Measurements from ENCODE around the gene MEST.

DNA sequence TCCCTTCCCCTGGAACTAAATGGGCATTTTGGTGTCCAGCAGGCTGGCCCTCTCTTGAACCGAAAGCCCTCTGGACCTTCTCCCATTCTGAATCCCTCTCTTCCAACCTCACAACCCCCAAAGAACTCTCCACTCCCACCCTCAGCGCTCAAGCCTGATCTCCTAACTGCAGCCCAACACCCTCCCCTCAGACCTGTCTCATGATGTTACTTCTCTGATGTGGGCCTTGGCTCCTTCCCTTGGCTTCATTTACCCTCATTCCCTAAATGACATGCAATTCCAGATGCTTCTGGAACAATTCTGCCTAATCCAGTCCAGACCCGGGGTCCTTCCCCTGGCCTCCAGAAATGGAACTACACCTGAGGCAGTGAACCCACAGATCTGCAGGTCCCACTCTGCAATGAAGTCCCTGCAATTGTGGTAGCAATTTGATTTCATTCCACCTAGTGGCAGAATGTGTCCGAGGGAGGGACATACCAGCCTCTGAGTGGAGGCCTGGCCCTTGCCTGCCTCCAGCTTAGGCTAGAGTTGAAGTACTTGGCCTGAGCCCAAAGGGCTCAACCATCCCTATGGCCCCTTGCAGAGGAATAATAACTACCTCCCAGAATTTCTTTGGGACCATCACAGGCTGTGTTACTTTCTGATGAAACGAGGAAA, 47.0 kb upstream of the MEST start:
- TF ChIP-seq EP300 (IDR thresholded peaks at IDR 0.05) (no peak), POLR2A (IDR thresholded peaks at IDR 0.05) (no peak)
- TF ChIP-seq, protein P1, sequence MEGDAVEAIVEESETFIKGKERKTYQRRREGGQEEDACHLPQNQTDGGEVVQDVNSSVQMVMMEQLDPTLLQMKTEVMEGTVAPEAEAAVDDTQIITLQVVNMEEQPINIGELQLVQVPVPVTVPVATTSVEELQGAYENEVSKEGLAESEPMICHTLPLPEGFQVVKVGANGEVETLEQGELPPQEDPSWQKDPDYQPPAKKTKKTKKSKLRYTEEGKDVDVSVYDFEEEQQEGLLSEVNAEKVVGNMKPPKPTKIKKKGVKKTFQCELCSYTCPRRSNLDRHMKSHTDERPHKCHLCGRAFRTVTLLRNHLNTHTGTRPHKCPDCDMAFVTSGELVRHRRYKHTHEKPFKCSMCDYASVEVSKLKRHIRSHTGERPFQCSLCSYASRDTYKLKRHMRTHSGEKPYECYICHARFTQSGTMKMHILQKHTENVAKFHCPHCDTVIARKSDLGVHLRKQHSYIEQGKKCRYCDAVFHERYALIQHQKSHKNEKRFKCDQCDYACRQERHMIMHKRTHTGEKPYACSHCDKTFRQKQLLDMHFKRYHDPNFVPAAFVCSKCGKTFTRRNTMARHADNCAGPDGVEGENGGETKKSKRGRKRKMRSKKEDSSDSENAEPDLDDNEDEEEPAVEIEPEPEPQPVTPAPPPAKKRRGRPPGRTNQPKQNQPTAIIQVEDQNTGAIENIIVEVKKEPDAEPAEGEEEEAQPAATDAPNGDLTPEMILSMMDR (IDR thresholded peaks at IDR 0.05) = no peak
